SU-DHL-6 (cell line): ENCODE measurements around the gene CALHM1.
"Not testable (repeated sequence)": the region's sequence is repeated elsewhere in the genome, so short reads cannot be mapped to it uniquely, and the experiment has no call there.

ENCODE experiments used
- H2AFZ ChIP-seq: fragments of 200-600 bp; sonication (generic); 2 replicates; pipeline ENCODE4 v1.6.1; 2014; ENCODE audit warnings: low read depth, mild to moderate bottlenecking, moderate library complexity, mixed read lengths, antibody characterized with exemption, low read length; ENCODE audit not compliant: severe bottlenecking
- H3F3A ChIP-seq: fragments of 200-600 bp; shearing (Covaris generic); 2 replicates; pipeline ENCODE4 v1.6.0; 2016; ENCODE audit warnings: antibody characterized with exemption, mild to moderate bottlenecking; ENCODE audit not compliant: insufficient read depth
- H3K27ac ChIP-seq: fragments of 200-600 bp; sonication (generic); 2 replicates; pipeline ENCODE4 v1.5.1; 2016; ENCODE audit warnings: low read depth, mild to moderate bottlenecking, low read length, moderate library complexity, mixed read lengths
- H3K27me3 ChIP-seq: fragments of 200-600 bp; sonication (generic), shearing (Covaris generic); 2 replicates; pipeline ENCODE4 v1.6.0; 2014; ENCODE audit warnings: mild to moderate bottlenecking, low read length
- H3K36me3 ChIP-seq: fragments of 200-600 bp; sonication (generic); 2 replicates; pipeline ENCODE4 v1.6.1; 2014; ENCODE audit warnings: mild to moderate bottlenecking, low read length, mixed read lengths
- H3K4me2 ChIP-seq: fragments of 300-600, 200-600 bp; shearing (Covaris generic), sonication (generic); 2 replicates; pipeline ENCODE4 v1.6.0; 2014; ENCODE audit warnings: low read length, low read depth, mild to moderate bottlenecking; ENCODE audit not compliant: poor library complexity, severe bottlenecking
- H3K4me3 ChIP-seq: fragments of 200-600 bp; sonication (generic); 2 replicates; pipeline ENCODE4 v1.5.1; 2014; ENCODE audit warnings: antibody characterized with exemption, low read length, mild to moderate bottlenecking, mixed read lengths; ENCODE audit not compliant: insufficient read depth, poor library complexity, severe bottlenecking
- H3K79me2 ChIP-seq: fragments of 200-600 bp; sonication (generic); 2 replicates; pipeline ENCODE4 v1.6.1; 2014; ENCODE audit warnings: mild to moderate bottlenecking, low read length, moderate library complexity; ENCODE audit not compliant: insufficient read depth
- H3K9ac ChIP-seq: fragments of 200-600 bp; sonication (generic); 2 replicates; pipeline ENCODE4 v1.7.0; 2014; ENCODE audit warnings: mild to moderate bottlenecking, low read length
- H3K9me2 ChIP-seq: fragments of 200-600 bp; sonication (generic); replicated peaks from 2 replicates; pipeline ENCODE4 v1.6.1; 2014; ENCODE audit warnings: low read length; ENCODE audit not compliant: insufficient read depth
- H3K9me3 ChIP-seq: fragments of 200-600 bp; sonication (generic); 2 replicates; pipeline ENCODE4 v1.6.1; 2014; ENCODE audit warnings: low read length, mixed read lengths; ENCODE audit not compliant: insufficient read depth
- H4K20me1 ChIP-seq: fragments of 200-600 bp; sonication (generic); 2 replicates; pipeline ENCODE4 v1.6.1; 2014; ENCODE audit warnings: low read depth, mild to moderate bottlenecking, antibody characterized with exemption, low read length, moderate library complexity, mixed read lengths
- CTCF ChIP-seq: fragments of 200-600 bp; sonication (generic); IDR thresholded peaks from one replicate; pipeline ENCODE4 v1.5.1; 2017; ENCODE audit warnings: antibody characterized with exemption, mild to moderate bottlenecking, low read length, moderate library complexity; ENCODE audit not compliant: insufficient read depth, poor library complexity, severe bottlenecking
- EZH2phosphoT487 ChIP-seq: fragments of 200-600 bp; sonication (generic), shearing (Covaris generic); conservative IDR thresholded peaks from 2 replicates; pipeline ENCODE4 v1.6.1; 2018; ENCODE audit warnings: mild to moderate bottlenecking, antibody characterized with exemption, low read length, moderate library complexity, mixed read lengths

The CALHM1 gene

GRCh38 chr10:103419101-103419500 lies 39.6 kb downstream of the CALHM1 start:
- Histone ChIP-seq H3F3A (no peaks in the 10 kb centered on the region), H3K9ac (no peak overlapping the region), H3K9me2 (no peaks in the 10 kb centered on the region), H3K36me3 (peaks cover 26% of the 10 kb centered on the region), H2AFZ (no peak overlapping the region), H3K4me3 (no peak overlapping the region), H3K9me3 (no peaks in the 10 kb centered on the region), H3K4me2 (no peak overlapping the region), H3K27me3 (no peaks in the 10 kb centered on the region), H4K20me1 (no peaks in the 10 kb centered on the region), H3K79me2 (no peaks in the 10 kb centered on the region), H3K27ac (no peak overlapping the region)
- TF ChIP-seq EZH2phosphoT487 (no peak), CTCF (no peak)

GRCh38 chr10:103417601-103418000 lies 41.1 kb downstream of the CALHM1 start:
- Histone ChIP-seq H3K4me2 (no peak overlapping the region), H3K36me3 (peaks cover 33% of the 10 kb centered on the region)
- no peak for TF ChIP-seq CTCF
- TF ChIP-seq EZH2phosphoT487: no peak

GRCh38 chr10:103417148-103417469 lies 41.6 kb downstream of the CALHM1 start:
- not testable (repeated sequence) for H3K27ac ChIP-seq, H4K20me1 ChIP-seq, H3K79me2 ChIP-seq, H3F3A ChIP-seq, H2AFZ ChIP-seq, H3K4me3 ChIP-seq, H3K9me3 ChIP-seq, H3K4me2 ChIP-seq, H3K9ac ChIP-seq, H3K9me2 ChIP-seq, H3K27me3 ChIP-seq
- peaks cover 28% of the 10 kb centered on the region for H3K36me3 ChIP-seq

More at GRCh38 chr10:103417601-103418000, 41.1 kb downstream of the CALHM1 start:
- H3F3A ChIP-seq: no peaks in the 10 kb centered on the region
- H3K4me3 ChIP-seq: no peak overlapping the region
- no peaks in the 10 kb centered on the region for H4K20me1 ChIP-seq
- no peak overlapping the region for H3K9ac ChIP-seq
- no peaks in the 10 kb centered on the region for H3K27me3 ChIP-seq
- H3K9me2 ChIP-seq: no peaks in the 10 kb centered on the region
- H3K79me2 ChIP-seq: no peaks in the 10 kb centered on the region
- no peak overlapping the region for H2AFZ ChIP-seq
- no peak overlapping the region for H3K27ac ChIP-seq
- H3K9me3 ChIP-seq: no peaks in the 10 kb centered on the region

GRCh38 chr10:103416436-103417147 lies 42.1 kb downstream of the CALHM1 start:
- no peak overlapping the region for H3K4me2 ChIP-seq
- no peak overlapping the region for H2AFZ ChIP-seq
- no peak overlapping the region for H3K4me3 ChIP-seq
- H3K9ac ChIP-seq: no peak overlapping the region
- no peaks in the 10 kb centered on the region for H3K9me2 ChIP-seq
- no peaks in the 10 kb centered on the region for H3F3A ChIP-seq
- peaks cover 29% of the 10 kb centered on the region for H3K36me3 ChIP-seq
- no peaks in the 10 kb centered on the region for H4K20me1 ChIP-seq
- no peak overlapping the region for H3K27ac ChIP-seq
- H3K27me3 ChIP-seq: no peaks in the 10 kb centered on the region
- no peaks in the 10 kb centered on the region for H3K79me2 ChIP-seq
- H3K9me3 ChIP-seq: no peaks in the 10 kb centered on the region
- TF ChIP-seq EZH2phosphoT487 (no peak), CTCF (peak; percentile 30)
